Ishikawa (cell line): Measurements from ENCODE around the gene NUMB.

Experiments
- CEBPB ChIP-seq: IDR thresholded peaks from 2 replicates; pipeline ENCODE4 v1.6.1; 2012
- CREB1 ChIP-seq: IDR thresholded peaks from 2 replicates; pipeline ENCODE4 v1.6.1; 2012; ENCODE audit warnings: low read depth
- EGR1 ChIP-seq: IDR thresholded peaks from 2 replicates; pipeline ENCODE4 v1.6.1; 2012
- EP300 ChIP-seq: IDR thresholded peaks from 2 replicates; pipeline ENCODE4 v1.6.1; 2012; ENCODE audit warnings: borderline replicate concordance
- FOXM1 ChIP-seq: IDR thresholded peaks from 2 replicates; pipeline ENCODE4 v1.6.1; 2012; ENCODE audit warnings: low read depth, borderline replicate concordance
- MAX ChIP-seq: IDR thresholded peaks from 2 replicates; pipeline ENCODE4 v1.6.1; 2012
- NFIC ChIP-seq: IDR thresholded peaks from 2 replicates; pipeline ENCODE4 v1.6.1; 2012
- RAD21 ChIP-seq: IDR thresholded peaks from 2 replicates; pipeline ENCODE4 v1.6.1; 2012; ENCODE audit warnings: low read depth
- TAF1 ChIP-seq: IDR thresholded peaks from 2 replicates; pipeline ENCODE4 v1.6.1; 2012; ENCODE audit warnings: low read depth, mild to moderate bottlenecking
- TCF12 ChIP-seq: IDR thresholded peaks from 2 replicates; pipeline ENCODE4 v1.6.1; 2012; ENCODE audit warnings: low read depth
- TEAD4 ChIP-seq: IDR thresholded peaks from 2 replicates; pipeline ENCODE4 v1.6.1; 2012
- YY1 ChIP-seq: IDR thresholded peaks from 2 replicates; pipeline ENCODE4 v1.6.1; 2012; ENCODE audit warnings: low read depth
- ZBTB7A ChIP-seq: IDR thresholded peaks from 2 replicates; pipeline ENCODE4 v1.6.1; 2012; ENCODE audit warnings: low read depth
- TF ChIP-seq, protein P1 (sequence below): IDR thresholded peaks from 2 replicates; pipeline ENCODE4 v1.6.1; 2012
- TF ChIP-seq, protein P2 (sequence below): IDR thresholded peaks from 2 replicates; pipeline ENCODE4 v1.6.1; 2012; ENCODE audit warnings: low read depth, mild to moderate bottlenecking

The NUMB gene

DNA sequence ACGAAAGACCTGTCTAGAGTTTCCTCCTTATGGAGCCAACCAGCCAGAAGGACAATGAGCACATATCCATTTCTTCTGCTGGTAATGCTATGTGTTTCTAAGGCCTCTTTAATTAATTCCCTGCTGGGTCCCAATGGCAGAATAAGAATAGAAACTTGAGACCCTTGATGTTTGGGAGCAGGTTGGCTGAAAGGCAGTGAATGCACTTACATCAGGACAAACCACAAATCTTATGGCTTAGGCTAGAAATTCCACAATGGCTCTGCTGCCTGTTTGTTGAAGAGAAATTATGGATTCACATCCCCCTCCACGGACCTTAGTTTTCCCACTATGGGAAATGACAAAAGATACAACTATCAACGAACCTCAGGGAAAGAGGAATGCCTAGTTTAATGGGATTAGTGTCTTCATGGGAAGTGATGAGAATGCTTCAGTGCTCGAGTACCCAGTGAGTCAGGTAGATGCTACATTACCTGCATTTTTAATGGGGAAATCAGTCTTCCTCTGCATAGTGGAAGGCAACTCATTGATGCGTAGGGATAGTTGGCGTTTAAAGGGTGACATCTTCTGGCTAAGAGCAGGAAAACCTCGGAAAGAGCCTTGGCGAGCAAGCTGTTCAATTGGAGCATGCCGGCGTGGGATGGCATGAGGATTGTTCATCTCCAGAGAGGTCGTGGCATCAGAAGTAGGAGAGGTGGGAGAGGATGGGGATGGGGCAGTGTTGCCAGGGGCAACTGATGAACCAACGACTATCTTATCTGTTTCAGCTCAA is 174.6 kb downstream of the NUMB start:
- TF ChIP-seq RAD21: peak; percentile 37; the same call in 1 of the 2 replicates
- TF ChIP-seq, protein P1, sequence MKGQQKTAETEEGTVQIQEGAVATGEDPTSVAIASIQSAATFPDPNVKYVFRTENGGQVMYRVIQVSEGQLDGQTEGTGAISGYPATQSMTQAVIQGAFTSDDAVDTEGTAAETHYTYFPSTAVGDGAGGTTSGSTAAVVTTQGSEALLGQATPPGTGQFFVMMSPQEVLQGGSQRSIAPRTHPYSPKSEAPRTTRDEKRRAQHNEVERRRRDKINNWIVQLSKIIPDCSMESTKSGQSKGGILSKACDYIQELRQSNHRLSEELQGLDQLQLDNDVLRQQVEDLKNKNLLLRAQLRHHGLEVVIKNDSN: no peak
- TF ChIP-seq EP300: no peak

DNA sequence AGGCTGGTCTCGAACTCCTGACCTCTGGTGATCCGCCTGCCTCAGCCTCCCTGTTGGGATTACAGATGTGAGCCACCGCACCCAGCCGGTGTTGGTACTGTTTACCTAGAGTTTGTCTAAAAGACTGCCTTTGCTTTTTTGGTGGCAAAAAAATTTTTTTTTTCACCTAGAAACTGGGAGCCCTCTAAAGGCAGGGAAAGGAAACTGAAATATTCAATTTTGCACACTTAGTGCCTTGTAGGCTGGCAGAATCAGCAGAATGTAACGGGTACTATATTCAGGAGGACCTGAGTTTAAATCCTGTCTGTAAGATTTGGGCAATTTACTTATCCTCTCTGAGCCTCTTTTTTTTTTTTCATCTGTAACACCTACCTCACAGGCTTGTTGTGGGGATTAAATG is 177.4 kb downstream of the NUMB start:
- TF ChIP-seq TAF1 (no peak), RAD21 (peak; percentile 9; the same call in 1 of the 2 replicates)

DNA sequence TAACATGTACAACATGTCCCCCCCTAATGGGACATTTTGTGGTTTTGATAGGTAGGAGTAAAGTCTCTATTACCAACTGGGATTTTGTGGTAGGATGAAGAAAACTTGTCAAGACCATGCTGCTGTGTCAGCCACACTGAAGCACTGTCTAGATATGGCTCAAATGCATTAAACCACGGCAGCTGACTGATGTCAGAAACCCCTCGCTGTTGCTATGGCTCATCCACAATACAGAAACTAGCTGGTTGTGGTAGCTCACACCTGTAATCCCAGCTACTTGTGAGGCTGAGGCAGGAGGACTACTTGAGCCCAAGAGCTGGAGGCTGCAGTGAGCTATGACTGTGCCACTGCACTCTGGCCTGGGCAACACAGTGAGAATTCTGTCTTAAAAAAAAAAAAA is 181.0 kb downstream of the NUMB start:
- TF ChIP-seq NFIC (no peak), TAF1 (no peak), RAD21 (no peak), YY1 (no peak), TEAD4 (no peak), ZBTB7A (no peak), EP300 (no peak), FOXM1 (no peak), CEBPB (no peak), TCF12 (no peak), EGR1 (no peak), MAX (no peak), CREB1 (no peak)
- TF ChIP-seq, protein P2, sequence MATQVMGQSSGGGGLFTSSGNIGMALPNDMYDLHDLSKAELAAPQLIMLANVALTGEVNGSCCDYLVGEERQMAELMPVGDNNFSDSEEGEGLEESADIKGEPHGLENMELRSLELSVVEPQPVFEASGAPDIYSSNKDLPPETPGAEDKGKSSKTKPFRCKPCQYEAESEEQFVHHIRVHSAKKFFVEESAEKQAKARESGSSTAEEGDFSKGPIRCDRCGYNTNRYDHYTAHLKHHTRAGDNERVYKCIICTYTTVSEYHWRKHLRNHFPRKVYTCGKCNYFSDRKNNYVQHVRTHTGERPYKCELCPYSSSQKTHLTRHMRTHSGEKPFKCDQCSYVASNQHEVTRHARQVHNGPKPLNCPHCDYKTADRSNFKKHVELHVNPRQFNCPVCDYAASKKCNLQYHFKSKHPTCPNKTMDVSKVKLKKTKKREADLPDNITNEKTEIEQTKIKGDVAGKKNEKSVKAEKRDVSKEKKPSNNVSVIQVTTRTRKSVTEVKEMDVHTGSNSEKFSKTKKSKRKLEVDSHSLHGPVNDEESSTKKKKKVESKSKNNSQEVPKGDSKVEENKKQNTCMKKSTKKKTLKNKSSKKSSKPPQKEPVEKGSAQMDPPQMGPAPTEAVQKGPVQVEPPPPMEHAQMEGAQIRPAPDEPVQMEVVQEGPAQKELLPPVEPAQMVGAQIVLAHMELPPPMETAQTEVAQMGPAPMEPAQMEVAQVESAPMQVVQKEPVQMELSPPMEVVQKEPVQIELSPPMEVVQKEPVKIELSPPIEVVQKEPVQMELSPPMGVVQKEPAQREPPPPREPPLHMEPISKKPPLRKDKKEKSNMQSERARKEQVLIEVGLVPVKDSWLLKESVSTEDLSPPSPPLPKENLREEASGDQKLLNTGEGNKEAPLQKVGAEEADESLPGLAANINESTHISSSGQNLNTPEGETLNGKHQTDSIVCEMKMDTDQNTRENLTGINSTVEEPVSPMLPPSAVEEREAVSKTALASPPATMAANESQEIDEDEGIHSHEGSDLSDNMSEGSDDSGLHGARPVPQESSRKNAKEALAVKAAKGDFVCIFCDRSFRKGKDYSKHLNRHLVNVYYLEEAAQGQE: no peak
- TF ChIP-seq, protein P1: no peak

GRCh38 chr14:73276836-73277235 is 181.5 kb downstream of the NUMB start:
- TF ChIP-seq FOXM1 (no peak), MAX (no peak)

- TF ChIP-seq ZBTB7A (no peak), CEBPB (no peak), MAX (no peak)
- TF ChIP-seq, protein P1: no peak
Measured at GRCh38 chr14:73273799-73274198, 184.5 kb downstream of the NUMB start.

DNA sequence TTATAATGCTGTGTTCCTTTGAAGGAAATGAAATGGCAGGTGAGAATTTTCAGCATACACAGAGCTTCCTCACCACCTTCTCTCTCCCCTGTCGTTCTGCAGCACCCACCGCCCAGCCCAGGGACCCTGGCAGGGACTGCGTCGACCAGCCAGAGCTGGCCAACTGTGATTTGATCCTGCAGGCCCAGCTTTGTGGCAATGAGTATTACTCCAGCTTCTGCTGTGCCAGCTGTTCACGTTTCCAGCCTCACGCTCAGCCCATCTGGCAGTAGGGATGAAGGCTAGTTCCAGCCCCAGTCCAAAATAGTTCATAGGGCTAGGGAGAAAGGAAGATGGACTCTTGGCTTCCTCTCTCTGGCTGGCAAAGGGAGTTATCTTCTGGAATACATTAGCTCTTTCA is 186.0 kb downstream of the NUMB start:
- TF ChIP-seq CREB1: no peak
- no peak for TF ChIP-seq FOXM1
- TF ChIP-seq YY1: no peak
- TF ChIP-seq RAD21: no peak

DNA sequence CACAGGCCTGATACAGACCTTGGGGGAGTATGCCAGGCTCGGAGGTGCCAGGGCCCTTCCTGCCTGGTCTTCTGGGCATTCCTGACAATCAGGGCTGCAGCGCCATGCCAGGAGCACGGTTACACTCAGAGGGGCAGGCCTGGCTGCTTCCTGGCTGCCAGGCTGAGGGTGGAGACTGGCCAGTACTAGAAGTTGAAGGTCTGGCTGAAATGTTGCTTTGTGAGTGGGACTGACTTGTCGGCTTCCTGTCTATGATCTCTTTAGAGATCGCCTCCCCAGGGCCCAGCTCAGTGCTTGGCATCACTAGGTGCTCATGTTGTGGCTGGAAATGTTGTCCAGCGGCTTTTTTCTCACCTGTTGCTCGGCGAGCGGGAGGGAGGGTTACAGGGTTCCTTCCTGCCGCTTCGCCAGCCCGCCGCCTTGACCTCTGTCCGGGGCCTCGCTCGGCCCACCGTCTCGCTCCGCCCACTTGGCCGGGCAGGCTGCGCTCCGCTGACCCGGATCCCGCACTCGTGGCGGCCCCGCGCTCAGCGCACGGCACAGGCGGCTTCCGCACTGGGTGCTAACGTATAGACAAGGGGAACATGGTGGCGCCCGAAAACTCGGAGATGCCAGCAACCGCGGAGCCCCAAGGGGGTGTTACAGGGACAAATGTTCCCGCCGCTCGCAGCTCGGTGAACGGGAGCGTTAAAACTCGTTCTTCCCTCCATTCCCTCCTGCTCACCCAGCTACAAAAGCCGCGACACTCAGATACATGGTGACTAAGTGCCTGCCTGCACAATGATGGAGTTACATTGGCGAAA is 188.4 kb downstream of the NUMB start:
- TF ChIP-seq RAD21: no peak
- no peak for TF ChIP-seq TCF12
- TF ChIP-seq, protein P2: no peak
- no peak for TF ChIP-seq MAX
- TF ChIP-seq TAF1: no peak
- TF ChIP-seq FOXM1: no peak
- TF ChIP-seq TEAD4: no peak
- no peak for TF ChIP-seq EP300
- no peak for TF ChIP-seq CEBPB
- no peak for TF ChIP-seq ZBTB7A
- TF ChIP-seq, protein P1: no peak
- no peak for TF ChIP-seq NFIC
- no peak for TF ChIP-seq EGR1
